HUES48 (cell line): ENCODE results near the gene EFCAB7.
A peak's percentile ranks its signal among the peaks of the same experiment; 100 is the strongest.

ENCODE experiments used
- H3K27ac ChIP-seq: one replicate; pipeline ENCODE4 v1.7.0; 2013; ENCODE audit warnings: low read depth, low read length, inconsistent platforms
- H3K27me3 ChIP-seq: 2 replicates; pipeline ENCODE4 v1.6.1; 2013; ENCODE audit warnings: mild to moderate bottlenecking, low read length; ENCODE audit not compliant: control insufficient read depth, insufficient read depth
- H3K36me3 ChIP-seq: 2 replicates; pipeline ENCODE4 v1.6.1; 2013; ENCODE audit warnings: low read length; ENCODE audit not compliant: control insufficient read depth, insufficient read depth
- H3K4me1 ChIP-seq: 2 replicates; pipeline ENCODE4 v1.6.1; 2013; ENCODE audit warnings: mild to moderate bottlenecking, low read length; ENCODE audit not compliant: control insufficient read depth, insufficient read depth
- H3K4me3 ChIP-seq: 2 replicates; pipeline ENCODE4 v1.5.1; 2013; ENCODE audit warnings: mild to moderate bottlenecking, low read depth, low read length
- H3K9ac ChIP-seq: 2 replicates; pipeline ENCODE4 v1.6.1; 2013; ENCODE audit warnings: mild to moderate bottlenecking, low read depth, low read length, moderate library complexity
- H3K9me3 ChIP-seq: 2 replicates; pipeline ENCODE4 v1.6.1; 2013; ENCODE audit warnings: low read length; ENCODE audit not compliant: control insufficient read depth, insufficient read depth

EFCAB7 gene

DNA sequence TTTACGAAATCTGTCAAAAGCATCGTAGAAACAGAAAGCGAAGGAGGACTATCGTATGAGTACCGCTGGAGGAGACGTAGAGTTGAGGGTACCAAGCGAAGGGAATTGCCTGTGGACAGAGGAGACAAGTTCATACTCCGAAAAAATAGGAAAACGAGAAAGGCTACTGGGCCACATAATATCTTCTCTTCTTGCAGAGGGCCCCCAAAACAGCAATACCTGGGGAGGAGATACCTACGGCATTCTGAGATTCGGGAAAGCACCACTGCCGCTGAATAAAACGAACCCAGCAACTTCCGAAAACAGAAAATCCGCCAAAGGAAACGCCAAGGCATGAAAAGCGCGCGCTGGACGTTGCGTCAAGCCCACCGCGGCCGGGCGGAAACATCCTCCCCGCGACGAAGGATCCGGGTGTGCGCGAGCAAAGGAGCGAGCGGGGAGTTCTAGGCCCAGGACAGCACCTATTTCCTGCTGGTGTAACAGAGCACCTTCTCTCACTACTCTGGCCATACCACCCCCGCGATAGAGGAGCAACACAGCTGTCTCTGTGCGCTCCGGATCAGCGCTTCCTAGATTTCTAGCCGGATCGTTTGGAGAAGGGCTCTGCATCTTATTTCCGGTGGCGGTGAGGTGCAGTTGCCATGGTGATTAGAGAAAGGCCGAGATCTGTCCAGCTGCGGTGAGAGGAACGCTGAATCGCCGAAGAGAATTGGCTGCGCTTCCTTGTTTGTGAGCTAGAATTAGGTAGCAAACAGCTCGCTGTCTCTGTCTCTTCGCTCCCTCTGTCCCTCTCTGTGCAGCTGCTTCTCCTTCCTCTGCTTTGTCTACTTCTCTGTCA lies at the start of gene EFCAB7, which contains the start of gene ITGB3BP:
Gene EFCAB7 (plus strand): TSS at position 635 of the 838 bp plus-strand sequence. CDS start 2,048 bp downstream, outside the sequence.
Gene ITGB3BP (minus strand): TSS at position 335 of the 838 bp plus-strand sequence. CDS start 92 bp downstream, at position 243.
- Histone ChIP-seq H3K9ac (peak within 1 kb of the TSS; percentile 72), H3K36me3 (no peaks in the 10 kb centered on the region), H3K27ac (peak within 1 kb of the TSS; percentile 96), H3K4me3 (peak within 1 kb of the TSS; percentile 81), H3K4me1 (peaks cover 10% of the 10 kb centered on the region), H3K9me3 (no peaks in the 10 kb centered on the region), H3K27me3 (no peaks in the 10 kb centered on the region)

- H3K9me3 ChIP-seq, result peaks cover 11% of the 10 kb centered on the region
- H3K9ac ChIP-seq, result no peak overlapping the region
- no peaks in the 10 kb centered on the region for H3K36me3 ChIP-seq
- no peak overlapping the region for H3K4me3 ChIP-seq
- H3K27ac ChIP-seq, result no peak overlapping the region
- H3K4me1 ChIP-seq, result no peaks in the 10 kb centered on the region
- H3K27me3 ChIP-seq, result no peaks in the 10 kb centered on the region
These were observed 47.6 kb upstream of the EFCAB7 start for GRCh38 chr1:63475761-63476160.

- H3K9ac ChIP-seq, result no peak overlapping the region
- no peaks in the 10 kb centered on the region for H3K36me3 ChIP-seq
- H3K27ac ChIP-seq, result no peak overlapping the region
- no peaks in the 10 kb centered on the region for H3K4me1 ChIP-seq
- no peaks in the 10 kb centered on the region for H3K27me3 ChIP-seq
- H3K4me3 ChIP-seq, result no peak overlapping the region
- peaks cover under 1% of the 10 kb centered on the region for H3K9me3 ChIP-seq
These were observed 43.3 kb upstream of the EFCAB7 start for GRCh38 chr1:63480057-63480456.

DNA sequence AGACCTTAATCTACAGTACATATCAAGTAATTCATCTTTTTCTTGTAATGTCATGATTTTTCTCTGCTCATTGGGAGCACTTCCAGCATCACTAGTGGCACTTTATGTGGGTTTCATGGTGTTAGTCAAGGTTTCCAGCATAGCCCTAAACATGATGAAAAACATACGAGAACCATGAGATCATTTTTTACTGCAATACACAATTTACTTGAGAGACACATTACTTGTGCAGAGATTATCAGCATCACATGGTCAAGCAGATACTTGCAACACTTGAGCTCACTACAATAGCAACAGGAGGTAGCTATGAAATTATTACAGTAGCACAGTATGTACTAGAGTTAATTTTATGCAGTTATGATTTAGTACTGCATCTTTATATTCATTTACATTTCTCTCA lies 36.7 kb upstream of the EFCAB7 start:
- Histone ChIP-seq H3K9ac (no peak overlapping the region), H3K27me3 (no peaks in the 10 kb centered on the region), H3K36me3 (peaks cover 3% of the 10 kb centered on the region; the same call in 1 of the 2 replicates), H3K4me3 (no peak overlapping the region), H3K4me1 (no peaks in the 10 kb centered on the region), H3K9me3 (no peaks in the 10 kb centered on the region), H3K27ac (no peak overlapping the region)

DNA sequence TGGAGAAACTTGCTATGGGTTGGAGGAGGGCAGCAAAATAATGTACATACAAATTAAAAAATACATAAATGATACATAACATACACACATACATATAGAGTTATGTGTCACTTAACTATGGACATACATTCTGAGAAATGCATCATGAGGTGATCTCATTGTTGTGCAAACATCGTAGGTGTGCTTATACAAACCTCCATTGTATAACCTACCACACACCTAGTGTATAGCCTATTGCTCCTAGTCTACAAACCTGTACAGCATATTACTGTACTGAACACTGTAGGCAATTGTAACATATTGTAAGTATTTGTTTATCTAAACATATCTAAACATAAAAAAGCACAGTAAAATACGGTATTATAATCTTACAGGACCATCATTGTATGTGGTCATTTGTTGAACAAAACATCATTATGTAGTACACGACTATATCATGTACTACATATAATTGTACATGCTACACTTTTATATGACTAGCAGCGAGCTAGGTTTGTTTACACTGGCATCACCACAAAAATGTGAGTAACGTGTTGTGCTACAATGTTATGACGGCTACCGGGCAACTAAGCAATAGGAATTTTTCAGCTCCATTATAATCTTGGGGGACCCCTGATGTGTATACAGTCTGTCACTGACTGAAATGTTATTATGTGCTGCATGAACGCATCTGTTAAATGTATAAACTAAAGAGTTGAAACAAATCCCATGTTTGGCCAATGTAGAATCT lies 35.8 kb upstream of the EFCAB7 start:
- H3K27ac ChIP-seq, result no peak overlapping the region
- no peaks in the 10 kb centered on the region for H3K9me3 ChIP-seq
- no peaks in the 10 kb centered on the region for H3K4me1 ChIP-seq
- H3K9ac ChIP-seq, result no peak overlapping the region
- peaks cover 3% of the 10 kb centered on the region; the same call in 1 of the 2 replicates for H3K36me3 ChIP-seq
- no peak overlapping the region for H3K4me3 ChIP-seq
- H3K27me3 ChIP-seq, result no peaks in the 10 kb centered on the region

DNA sequence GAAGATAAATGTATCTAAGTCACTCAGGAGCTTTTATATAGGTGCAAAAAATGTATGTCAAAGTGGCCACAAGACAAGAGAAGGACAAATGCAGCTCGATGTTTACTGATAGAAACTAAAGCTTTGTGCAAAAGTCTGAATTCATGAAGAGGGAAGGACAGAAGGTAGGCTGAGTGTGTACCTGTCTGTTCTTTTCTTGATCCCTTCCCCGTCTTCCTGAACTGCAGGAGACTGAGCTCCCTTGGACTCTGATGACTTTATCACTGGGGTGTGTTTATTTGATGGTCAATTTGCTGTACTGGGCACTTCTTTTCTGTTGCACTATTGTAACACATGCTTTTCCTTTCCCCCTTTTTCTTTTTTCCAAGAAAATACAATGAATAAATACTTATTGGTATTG lies 25.7 kb upstream of the EFCAB7 start:
- Histone ChIP-seq H3K27me3 (no peaks in the 10 kb centered on the region), H3K9ac (no peak overlapping the region), H3K27ac (no peak overlapping the region), H3K4me1 (no peaks in the 10 kb centered on the region), H3K36me3 (no peaks in the 10 kb centered on the region), H3K4me3 (no peak overlapping the region), H3K9me3 (no peaks in the 10 kb centered on the region)

GRCh38 chr1:63498106-63498505 lies 25.2 kb upstream of the EFCAB7 start:
- Histone ChIP-seq H3K4me3 (no peak overlapping the region), H3K9ac (no peak overlapping the region), H3K27ac (no peak overlapping the region), H3K9me3 (no peaks in the 10 kb centered on the region), H3K27me3 (no peaks in the 10 kb centered on the region), H3K36me3 (no peaks in the 10 kb centered on the region), H3K4me1 (no peaks in the 10 kb centered on the region)

DNA sequence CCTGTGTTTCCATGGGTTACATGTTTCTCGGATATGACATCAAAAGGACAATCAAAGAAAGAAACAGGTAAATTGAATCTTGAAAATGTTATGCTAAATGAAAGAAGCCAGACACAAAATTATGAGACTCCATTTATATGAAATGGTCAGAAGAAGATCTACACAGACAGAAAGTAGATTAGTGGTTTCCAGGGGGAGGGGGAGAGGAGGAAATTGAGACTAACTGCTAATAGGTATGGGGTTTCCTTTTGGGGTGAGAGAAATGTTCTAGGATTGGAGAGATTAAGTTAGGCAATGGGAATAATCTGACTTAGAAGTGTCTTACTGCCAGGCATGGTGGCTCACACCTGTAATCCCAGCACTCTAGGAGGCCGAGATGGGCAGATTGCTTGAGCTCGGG lies 22.1 kb upstream of the EFCAB7 start:
- no peaks in the 10 kb centered on the region for H3K27me3 ChIP-seq
- H3K4me3 ChIP-seq, result no peak overlapping the region

DNA sequence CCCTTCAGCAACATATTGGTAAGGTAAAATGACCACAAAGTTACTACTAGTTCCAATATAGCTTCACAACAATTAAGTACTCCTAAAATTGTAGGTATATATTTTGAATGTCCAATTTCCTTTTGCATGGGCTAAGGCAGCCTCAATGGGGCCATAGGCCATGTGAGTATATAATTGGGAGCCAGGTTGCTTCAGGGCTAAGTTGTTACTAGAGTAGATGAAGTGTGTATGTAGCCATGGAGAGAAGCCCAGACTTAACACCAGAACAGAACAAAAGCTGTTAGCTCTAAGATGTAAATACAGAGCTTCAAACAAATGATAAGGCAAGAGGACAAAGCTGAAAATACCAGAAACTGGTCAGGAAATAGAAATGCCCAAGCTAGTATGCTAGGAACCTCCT lies 16.5 kb upstream of the EFCAB7 start:
- H3K9ac ChIP-seq, result no peak overlapping the region
- peaks cover 25% of the 10 kb centered on the region for H3K36me3 ChIP-seq
- no peaks in the 10 kb centered on the region for H3K9me3 ChIP-seq
- no peaks in the 10 kb centered on the region for H3K4me1 ChIP-seq
- no peaks in the 10 kb centered on the region for H3K27me3 ChIP-seq
- H3K27ac ChIP-seq, result no peak overlapping the region
- no peak overlapping the region for H3K4me3 ChIP-seq

More for the DNA sequence above, 22.1 kb upstream of the EFCAB7 start:
- H3K9ac ChIP-seq, result no peak overlapping the region
- no peaks in the 10 kb centered on the region for H3K4me1 ChIP-seq
- no peaks in the 10 kb centered on the region for H3K9me3 ChIP-seq
- H3K27ac ChIP-seq, result no peak overlapping the region
- no peaks in the 10 kb centered on the region for H3K36me3 ChIP-seq

GRCh38 chr1:63509718-63510117 lies 13.6 kb upstream of the EFCAB7 start:
- no peaks in the 10 kb centered on the region for H3K4me1 ChIP-seq
- H3K27ac ChIP-seq, result no peak overlapping the region
- no peaks in the 10 kb centered on the region for H3K9me3 ChIP-seq
- H3K9ac ChIP-seq, result no peak overlapping the region
- H3K4me3 ChIP-seq, result no peak overlapping the region
- H3K36me3 ChIP-seq, result peaks cover 25% of the 10 kb centered on the region
- H3K27me3 ChIP-seq, result no peaks in the 10 kb centered on the region

DNA sequence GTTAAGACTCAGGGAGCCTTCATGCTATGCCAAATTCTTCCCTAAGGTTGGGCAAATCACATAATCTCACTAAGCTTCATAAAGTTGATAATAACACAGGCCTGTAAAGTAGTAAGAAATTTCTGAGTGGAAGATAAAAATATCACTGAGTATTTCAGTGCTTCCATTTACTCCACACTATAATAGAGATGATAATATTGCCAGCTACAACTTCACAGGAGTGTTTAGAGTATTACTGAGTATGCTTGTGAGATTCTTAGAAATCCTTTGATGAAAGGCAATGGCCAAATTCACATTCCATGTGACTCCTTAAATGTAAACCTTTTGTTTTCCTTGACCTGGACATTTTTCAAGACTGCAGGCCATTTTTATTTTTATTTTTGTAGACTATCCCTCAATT lies 10.7 kb upstream of the EFCAB7 start:
- peaks cover 21% of the 10 kb centered on the region for H3K36me3 ChIP-seq
- H3K27me3 ChIP-seq, result no peaks in the 10 kb centered on the region
- no peaks in the 10 kb centered on the region for H3K4me1 ChIP-seq
- no peak overlapping the region for H3K27ac ChIP-seq
- no peak overlapping the region for H3K4me3 ChIP-seq
- H3K9me3 ChIP-seq, result no peaks in the 10 kb centered on the region
- H3K9ac ChIP-seq, result no peak overlapping the region
